GM18511 (cell line): ENCODE results near the gene LRRC75B.

Source experiments
- ATAC-seq: cut with Tn5 transposase; IDR thresholded peaks from one replicate; pipeline ENCODE4 v1.9.1; 2021; ENCODE audit warnings: mild to moderate bottlenecking, moderate library complexity; ENCODE audit not compliant: unreplicated experiment

Gene LRRC75B

GRCh38 chr22:24587948-24588347 lies 4.9 kb downstream of the LRRC75B start:
- ATAC-seq, result no peak

DNA sequence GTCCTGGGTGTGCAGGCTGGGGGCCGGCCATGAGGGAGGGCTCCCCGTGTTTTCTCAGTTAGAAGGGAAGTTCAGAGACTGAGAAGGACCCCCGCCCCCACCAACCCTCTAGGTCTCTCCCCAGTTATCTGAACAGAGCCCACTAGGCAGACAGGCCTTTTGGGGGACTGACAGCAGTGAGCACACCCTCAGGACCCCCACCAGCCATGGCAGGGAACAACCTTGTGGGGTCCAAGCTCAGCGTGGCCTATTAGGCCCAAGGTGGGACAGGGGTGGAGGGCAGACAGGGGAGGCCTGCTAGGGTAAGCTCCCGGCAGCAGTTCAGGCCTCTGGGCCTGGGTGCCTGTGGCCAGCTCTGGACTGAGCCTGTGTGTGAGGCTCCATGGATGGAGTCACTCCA lies 5.6 kb downstream of the LRRC75B start:
- no peak for ATAC-seq

DNA sequence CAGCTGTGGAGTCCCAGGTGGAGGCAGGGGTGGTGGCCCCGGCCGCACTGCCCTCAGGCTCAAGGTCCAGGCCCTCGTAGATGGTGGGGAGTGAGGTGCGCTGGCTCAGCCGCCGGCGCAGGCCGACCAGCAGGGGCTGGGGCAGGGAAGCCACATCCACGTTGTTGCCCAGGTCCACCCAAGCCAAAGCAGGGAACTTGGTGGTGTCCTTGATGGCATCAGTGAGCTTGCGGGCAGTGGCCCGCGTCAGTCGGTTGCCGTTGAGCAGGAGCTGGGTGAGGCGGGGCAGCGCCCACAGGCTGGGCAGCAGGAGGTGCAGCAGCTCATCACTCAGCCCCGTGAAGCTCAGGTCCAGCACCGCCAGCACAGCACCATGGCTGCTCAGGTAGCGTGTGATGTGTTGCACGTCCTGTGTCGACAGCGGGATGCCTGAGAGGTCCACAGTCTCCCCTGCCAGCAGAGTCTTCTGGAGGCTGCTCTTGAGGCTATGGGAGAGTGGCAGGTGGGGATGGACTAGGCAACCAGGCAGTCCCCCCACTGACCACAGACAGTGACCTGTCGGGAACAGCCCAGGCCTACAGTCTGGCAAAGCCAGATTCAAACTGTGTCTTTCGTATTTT lies 6.8 kb downstream of the LRRC75B start:
- ATAC-seq, result no peak

- no peak for ATAC-seq
Measured at GRCh38 chr22:24585461-24585860, 7.4 kb downstream of the LRRC75B start.

DNA sequence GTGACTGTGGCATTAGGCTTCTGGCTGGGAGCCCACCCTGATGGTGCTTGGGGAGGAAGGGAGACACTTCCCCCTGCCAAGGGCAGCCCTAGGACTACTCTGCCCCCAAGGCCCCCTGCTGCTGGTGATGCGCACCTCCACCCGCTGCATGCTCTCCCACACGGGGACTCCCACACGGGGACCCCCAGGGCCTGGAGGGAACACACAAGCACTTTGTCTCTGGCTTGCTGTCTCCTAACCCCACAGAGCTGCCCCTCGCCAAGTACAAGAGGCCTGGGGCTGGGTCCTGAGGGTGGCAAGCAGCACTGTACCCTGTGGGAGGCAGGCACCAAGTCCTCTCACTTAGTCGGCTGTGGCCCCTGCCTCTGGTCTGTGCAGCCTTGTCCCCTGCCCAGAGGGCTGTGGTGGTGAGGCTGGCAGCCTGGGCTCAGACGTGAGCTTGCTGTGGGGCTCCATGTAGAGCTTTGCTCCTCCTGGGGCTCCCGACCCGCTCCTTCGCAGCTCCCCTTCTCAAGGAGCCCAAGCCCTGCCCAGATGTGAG lies 7.9 kb downstream of the LRRC75B start:
- no peak for ATAC-seq

- ATAC-seq, result no peak
Measured at GRCh38 chr22:24584166-24584790, 8.6 kb downstream of the LRRC75B start.

DNA sequence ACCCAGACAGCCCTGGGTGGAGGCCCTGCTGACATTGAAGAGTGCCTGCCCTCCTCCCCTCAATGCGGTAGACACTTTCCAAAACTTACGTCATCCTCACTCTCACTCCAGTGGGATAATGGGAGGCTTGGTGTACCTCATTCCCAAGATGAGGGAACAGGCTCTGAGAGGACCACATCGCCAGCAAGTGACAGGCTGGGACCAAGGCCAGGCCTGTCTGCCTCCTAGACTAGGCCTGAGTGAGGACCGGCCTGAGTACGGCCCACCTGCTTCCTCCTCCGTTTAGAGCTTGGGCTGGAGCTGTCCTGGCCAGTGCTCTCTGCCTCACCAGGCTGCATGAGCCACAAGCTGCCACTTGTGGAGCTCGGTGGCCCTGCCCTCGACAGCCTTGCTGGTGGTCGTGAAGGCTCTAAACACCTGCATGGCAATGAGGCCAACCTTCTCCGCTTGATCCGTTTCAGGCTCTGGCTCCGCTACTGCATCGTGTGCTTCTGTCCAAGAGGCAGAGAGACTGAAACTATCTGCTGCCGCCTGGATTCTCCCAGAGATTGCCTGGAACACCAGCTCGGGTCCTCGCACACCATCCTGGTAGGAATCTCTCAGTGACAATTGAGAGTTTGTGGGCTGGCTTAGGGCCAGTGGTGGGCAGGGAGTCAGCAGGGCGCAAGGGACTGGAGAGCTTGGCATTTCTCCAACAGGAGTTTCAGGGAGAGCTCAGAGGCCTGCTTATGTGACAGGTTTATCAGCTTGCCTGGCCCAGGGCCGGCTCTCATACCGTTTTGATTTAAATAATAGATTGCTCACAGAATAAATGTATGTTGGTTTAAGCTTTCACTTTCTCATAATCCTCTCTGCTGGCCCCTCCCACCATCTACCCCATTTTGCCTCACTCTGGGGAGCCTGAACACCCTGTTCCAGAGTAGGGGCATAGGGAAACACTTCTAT lies 9.4 kb downstream of the LRRC75B start:
- ATAC-seq, result no peak

DNA sequence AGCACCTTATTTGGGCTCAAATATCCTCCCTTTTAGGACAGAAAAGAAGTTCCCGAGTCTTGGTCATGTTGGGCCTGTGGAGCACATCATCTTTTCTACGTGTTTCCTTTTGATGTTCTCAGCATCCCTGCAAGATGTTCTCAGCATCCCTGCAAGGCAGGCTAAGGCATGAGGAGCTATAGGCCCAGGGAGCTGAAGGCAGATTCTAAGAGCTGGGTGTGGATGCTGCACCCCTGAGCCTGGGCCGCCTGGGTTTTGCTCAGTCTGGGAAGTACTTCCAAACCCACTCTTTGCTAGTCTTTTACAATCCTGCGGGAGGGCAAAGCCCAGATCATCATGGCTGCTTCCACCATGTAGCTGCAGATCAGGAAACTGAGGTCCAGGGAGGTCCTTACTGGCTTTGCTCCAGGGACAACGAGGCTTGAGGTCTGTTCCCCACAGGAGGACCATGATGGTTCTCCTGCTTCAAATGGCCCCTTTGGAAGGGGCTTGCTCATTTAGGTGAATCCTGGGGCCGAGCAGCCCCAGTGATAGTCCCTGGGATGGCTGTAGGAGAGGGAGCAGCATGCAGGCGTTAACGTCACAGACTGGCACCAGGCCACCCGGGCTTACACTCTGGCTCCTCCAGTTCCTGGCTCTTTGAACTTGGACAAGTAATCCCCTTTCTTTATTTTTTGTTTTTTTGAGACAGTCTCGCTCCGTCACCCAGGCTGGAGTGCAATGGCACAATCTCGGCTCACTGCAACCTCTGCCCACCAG lies 10.6 kb downstream of the LRRC75B start:
- no peak for ATAC-seq

GRCh38 chr22:24580276-24580675 lies 12.6 kb downstream of the LRRC75B start:
- ATAC-seq, result no peak

DNA sequence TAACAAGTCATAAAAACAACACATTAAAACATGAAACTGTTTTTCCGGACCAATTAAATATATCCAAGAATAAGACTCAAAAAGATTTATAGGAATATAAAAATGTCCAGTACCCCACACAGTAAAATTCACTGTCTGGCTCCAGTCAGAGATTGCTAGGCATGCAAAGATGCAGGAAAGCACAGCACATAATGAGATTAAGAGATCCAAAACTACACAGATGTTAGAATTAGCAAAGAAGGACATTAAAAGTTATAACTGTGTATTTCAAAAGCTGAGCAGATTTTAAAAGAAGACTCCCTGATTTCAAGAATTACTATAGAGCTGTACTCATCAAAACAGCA lies 13.6 kb downstream of the LRRC75B start:
- ATAC-seq, result no peak

- ATAC-seq, result no peak
Measured at GRCh38 chr22:24578355-24579257, 14.3 kb downstream of the LRRC75B start.

DNA sequence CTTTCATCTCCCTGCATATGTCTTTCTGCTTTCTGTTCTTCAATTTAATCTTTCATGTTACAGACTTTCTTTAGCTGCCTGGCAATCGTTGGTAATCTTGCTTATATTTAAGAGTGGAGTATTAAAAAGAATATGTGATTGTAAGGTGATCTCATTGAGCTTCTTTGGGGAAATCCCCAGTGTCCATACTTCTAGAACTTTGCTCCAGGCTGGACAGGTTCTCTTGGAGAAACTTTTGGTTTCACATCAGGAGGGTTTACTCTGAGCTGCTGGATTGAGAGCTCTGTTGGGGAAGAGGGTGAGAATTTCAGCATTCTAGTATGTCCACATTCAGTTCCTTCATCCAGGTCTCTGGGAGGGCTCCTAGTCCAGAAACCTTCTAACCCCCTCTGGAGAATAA lies 16.1 kb downstream of the LRRC75B start:
- ATAC-seq, result no peak

- ATAC-seq, result no peak
Measured at GRCh38 chr22:24571266-24571665, 21.6 kb downstream of the LRRC75B start.

DNA sequence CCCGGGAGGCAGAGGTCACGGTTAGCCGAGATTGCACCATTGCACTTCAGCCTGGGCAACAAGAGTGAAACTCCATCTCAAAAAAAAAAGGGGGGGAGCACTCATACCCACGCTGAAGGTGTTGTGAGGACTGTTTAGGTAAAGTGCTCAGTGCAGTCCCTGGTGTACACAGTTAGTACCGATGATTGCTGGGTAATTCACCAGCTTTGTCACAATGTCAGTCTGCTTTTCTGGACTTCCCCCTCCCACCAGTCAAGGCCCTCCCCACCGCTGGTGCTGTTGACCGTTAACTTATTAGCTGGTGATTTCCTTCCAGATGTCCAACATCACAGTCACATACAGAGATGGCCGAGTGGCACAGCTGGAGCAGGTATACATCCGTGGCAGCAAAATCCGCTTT lies 25.2 kb downstream of the LRRC75B start:
- no peak for ATAC-seq

GRCh38 chr22:24566899-24567511 lies 25.9 kb downstream of the LRRC75B start:
- ATAC-seq, result no peak

GRCh38 chr22:24565077-24565476 lies 27.8 kb downstream of the LRRC75B start:
- no peak for ATAC-seq

DNA sequence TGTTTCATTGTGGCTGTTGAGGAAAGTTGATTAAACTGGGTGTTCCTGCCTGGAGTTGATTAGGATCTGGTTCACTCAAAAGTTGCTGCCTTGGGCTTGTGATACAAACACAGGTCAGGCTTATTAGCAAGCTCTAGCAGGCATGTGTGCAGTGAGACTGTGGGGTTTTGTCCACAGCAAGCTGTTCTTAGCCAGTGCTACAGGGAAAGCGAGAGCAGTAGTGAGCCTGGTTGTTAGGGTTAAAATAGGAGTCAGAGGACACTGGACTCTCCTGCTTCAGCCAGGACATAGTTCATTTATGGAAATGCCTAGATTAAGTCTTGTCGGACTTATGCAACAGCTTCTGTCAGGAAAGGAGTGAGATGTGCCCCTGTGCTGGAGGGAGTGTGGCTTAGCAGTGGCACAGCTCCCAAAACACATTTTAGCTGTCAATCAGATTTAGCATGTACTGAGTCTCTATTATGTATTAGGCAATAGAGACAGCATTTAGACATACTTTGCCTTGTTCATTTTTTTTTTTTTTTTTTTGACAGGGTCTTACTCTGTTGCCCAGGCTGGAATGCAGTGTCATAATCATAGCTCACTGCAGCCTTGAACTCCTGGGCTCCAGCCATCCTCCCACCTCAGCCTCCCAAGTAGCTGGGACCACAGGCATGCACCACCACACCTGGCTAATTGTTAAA lies 28.4 kb downstream of the LRRC75B start:
- no peak for ATAC-seq

DNA sequence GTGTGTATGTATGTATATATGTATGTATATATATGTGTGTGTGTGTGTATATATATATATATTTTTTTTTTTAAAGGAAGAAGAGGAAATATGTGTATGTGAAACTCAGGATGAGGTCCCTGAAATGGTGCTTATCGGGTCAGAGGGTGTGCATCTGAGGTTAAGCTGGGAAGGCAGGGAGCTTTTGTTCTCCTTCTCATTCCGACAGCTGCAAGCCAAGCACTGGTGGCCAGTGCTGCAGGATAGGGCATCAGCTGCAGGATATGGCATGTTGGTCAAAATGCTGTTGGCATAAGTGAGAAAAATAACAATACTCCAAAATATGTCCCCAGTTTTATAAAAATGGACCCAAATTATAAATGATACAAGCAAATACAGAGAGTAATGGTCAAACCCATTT lies 29.6 kb downstream of the LRRC75B start:
- no peak for ATAC-seq

DNA sequence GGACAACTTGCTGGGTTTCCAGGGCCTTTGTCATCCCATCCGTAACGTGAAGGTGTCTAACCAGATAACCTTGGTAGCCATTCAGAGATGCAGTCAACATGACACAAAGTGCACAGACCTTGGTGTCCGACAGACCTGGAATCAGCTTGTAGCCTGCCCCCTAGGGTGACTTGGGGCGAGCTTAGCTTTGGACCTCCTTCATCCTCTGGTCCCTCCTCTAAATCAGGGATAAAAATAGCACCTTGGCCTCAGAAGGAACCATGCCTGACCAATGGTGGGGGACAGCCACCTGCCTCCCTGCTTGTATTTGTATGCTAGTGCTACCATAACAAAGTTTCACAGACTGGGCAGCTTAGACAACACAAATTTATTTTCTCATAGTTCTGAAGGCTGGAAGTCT lies 33.4 kb downstream of the LRRC75B start:
- no peak for ATAC-seq
